B cell (primary cell): ENCODE data around the gene TGFBI.

Experiments used
- CTCF ChIP-seq: fragments of 200-600 bp; IDR thresholded peaks from one replicate; pipeline ENCODE4 v1.8.0; 2022; ENCODE audit warnings: antibody characterized with exemption, mild to moderate bottlenecking
- EZH2 ChIP-seq: IDR thresholded peaks from 2 replicates; pipeline ENCODE4 v1.6.1; 2012; ENCODE audit warnings: borderline replicate concordance, low read depth, mild to moderate bottlenecking, moderate library complexity, low read length; ENCODE audit not compliant: insufficient read depth, poor library complexity, severe bottlenecking

GRCh38 chr5:136056336-136056735 is 27.5 kb downstream of the TGFBI start:
- TF ChIP-seq CTCF, result no peak
- no peak for TF ChIP-seq EZH2
